GM18907 (cell line): Measurements from ENCODE around the gene PRLR.
A peak's percentile ranks its signal among the peaks of the same experiment; 100 is the strongest.

Experiments
- ATAC-seq: cut with Tn5 transposase; IDR thresholded peaks from one replicate; pipeline ENCODE4 v1.9.1; 2021; ENCODE audit warnings: mild to moderate bottlenecking, moderate library complexity; ENCODE audit not compliant: unreplicated experiment

PRLR gene

DNA sequence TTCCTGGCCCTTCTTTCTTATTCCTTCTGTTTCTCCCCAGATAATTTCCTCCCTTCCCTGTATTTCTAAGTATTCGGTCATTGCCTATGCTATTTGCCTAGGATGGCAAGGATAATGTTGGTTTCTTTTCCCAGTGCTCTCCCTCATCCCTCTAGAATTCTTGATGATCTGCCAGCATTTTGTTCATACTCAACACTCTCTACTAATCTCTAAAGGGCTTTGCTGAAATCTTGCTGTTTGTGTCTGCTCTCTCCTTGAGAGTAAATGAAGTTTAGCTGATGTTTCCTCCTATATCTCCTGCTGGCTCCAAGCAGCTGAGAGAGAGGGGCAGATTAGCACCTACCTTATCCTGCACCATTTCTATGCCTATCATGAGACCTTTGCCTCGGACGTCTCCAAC lies 220.6 kb downstream of the PRLR start:
- ATAC-seq = no peak

DNA sequence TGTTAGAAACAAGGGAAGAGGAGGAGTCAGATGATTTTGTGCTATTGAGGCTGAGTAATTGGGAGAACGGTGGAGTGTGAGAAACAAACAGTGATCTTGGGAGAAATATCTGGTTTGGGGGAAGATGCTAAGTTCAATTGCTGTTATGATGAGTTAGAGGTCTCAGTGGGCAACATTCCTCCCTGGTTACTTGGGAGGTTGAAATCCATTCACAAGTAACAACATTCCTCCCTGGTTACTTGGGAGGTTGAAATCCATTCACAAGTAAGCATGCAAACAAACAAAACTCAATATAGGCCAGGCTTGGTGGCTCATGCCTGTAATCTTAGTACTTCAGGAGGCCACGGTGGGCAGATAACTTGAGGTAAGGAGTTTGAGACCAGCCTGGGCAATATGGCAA lies 221.3 kb downstream of the PRLR start:
- ATAC-seq = no peak

GRCh38 chr5:35004771-35005170 lies 225.5 kb downstream of the PRLR start:
- no peak for ATAC-seq

GRCh38 chr5:35004200-35004599 lies 226.1 kb downstream of the PRLR start:
- no peak for ATAC-seq

DNA sequence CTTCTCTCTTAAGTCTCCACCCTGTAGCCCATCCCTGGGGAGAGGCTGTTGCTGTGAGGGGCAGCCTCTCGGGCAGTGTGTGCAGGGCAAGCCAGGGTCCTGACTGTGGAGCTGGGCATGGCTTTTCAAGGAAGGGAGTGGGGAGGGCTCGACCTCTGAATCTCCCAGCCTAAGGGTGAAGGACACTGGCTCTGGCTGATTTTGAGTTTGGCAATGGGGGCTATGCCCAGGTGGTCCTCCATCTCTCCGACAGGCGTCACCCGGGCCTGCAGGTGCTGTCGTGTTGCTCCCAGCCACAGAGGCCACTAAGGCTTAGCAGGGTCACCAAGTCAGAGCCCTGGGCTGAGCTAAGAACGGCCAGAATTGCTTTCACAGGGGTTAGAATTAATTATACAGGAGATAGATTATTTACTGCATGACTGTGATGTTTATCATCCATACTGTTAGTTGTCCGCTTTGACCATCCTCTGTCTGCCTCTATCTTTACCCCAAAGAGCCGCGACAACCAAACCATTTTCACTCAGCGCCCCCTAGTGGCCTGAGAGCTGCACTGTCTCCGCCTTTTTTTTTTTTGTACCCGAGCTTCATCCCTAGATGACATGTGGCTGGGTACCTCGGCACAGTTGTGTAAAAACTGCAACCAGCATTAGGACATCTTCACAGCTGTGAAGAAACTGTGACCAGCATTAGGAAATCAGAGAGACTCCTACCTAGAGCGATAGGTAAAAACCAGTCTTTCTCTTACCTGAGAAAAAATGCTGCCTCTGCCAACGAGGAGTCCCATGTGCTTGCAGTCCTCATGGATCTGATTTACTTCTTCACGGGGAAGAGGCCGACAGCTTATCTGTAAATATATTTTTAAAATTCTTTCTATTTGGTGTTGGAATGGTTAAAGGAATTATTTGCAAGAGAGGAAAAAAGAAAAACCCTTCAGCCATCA lies 227.0 kb downstream of the PRLR start:
- ATAC-seq = peak; percentile 68

GRCh38 chr5:35002459-35002858 lies 227.8 kb downstream of the PRLR start:
- no peak for ATAC-seq

- ATAC-seq = no peak
These were observed 228.4 kb downstream of the PRLR start for GRCh38 chr5:35001842-35002241.
